Activated CD8-positive, alpha-beta T cell treated with anti-CD3 and anti-CD28 coated beads, Interleukin-2, amount 10 ng/mL, durations not matched to agents 7 days and 5 days (primary cell): Measurements from ENCODE around the gene PCYOX1L. TPM values are rescaled to one million over a fixed set of nuclear protein-coding genes. Genes with fewer than 3 reads are reported as not detected.

Experiments
- ATAC-seq: fragments of 150-1000 bp; cut with Tn5 transposase; one replicate; pipeline ENCODE4 v1.10.0; 2021; ENCODE audit warnings: moderate library complexity
- CTCF ChIA-PET: fragments of 350-600 bp; sonication (Branson Sonifier 250); formaldehyde crosslinking; loops from one replicate; lab custom pipeline; 2021; ENCODE audit warnings: antibody characterized with exemption; lab: Charles Lee
- POLR2A ChIA-PET: fragments of 350-600 bp; sonication (Branson Sonifier 250); formaldehyde crosslinking; loops from one replicate; lab custom pipeline; 2021; ENCODE audit warnings: antibody characterized with exemption; lab: Charles Lee
- DNase-seq: peaks from one replicate; pipeline ENCODE4 v3.0.0-alpha.2; 2020
- H3K27ac Mint-ChIP-seq: one replicate; pipeline ENCODE4 v1.8.0; 2021; ENCODE audit warnings: mild to moderate bottlenecking, mixed read lengths
- H3K27me3 Mint-ChIP-seq: one replicate; pipeline ENCODE4 v1.8.0; 2021; ENCODE audit warnings: low read depth, mixed read lengths
- H3K36me3 Mint-ChIP-seq: one replicate; pipeline ENCODE4 v1.8.0; 2021; ENCODE audit warnings: low read depth, mixed read lengths
- H3K4me1 Mint-ChIP-seq: one replicate; pipeline ENCODE4 v1.8.0; 2021; ENCODE audit warnings: low read depth, mixed read lengths
- H3K4me3 Mint-ChIP-seq: one replicate; pipeline ENCODE4 v1.8.0; 2021; ENCODE audit warnings: mild to moderate bottlenecking, mixed read lengths
- H3K9me3 Mint-ChIP-seq: one replicate; pipeline ENCODE4 v1.8.0; 2022; ENCODE audit warnings: mixed read lengths; ENCODE audit not compliant: insufficient read depth
- total RNA-seq, 2 experiments: library from RNA; stranded (reverse); gene quantifications; one replicate each; pipeline ENCODE4 v1.2.3, GENCODE V29; 2021

PCYOX1L gene
- total RNA-seq, 2 experiments from 2014 or later = 33.9 to 35.0 TPM

DNA sequence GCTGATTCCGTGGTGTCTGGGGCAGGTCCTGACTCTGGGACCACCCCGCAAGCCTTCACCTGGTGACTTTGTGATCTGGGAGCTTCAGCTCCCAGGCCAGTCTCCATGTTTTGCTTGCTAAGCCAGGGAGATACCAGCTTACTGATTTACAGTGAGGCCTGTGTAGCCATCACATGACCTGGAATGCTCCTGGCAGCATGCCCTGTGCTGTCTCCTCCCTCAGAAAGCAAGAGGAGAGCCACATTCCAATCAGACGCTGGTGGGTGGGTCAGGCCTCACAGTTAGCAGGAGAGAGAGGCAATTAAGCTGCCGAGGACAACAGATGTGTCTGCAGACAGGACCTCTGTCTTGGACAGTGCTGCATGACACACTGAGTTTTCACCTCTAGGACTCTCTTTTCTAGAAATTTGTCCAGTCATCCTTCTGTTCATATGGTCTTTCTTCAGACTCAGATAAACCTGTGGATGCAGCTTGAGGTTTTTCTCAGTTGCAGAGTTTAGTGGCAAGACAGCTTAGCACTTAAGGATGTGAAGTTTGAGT, 37.0 kb upstream of the PCYOX1L start:
- DNase-seq (no peak), ATAC-seq (no peak)
- Mint-ChIP-seq H3K27ac (no peak overlapping the region), H3K9me3 (no peaks in the 10 kb centered on the region), H3K4me1 (no peaks in the 10 kb centered on the region), H3K36me3 (no peaks in the 10 kb centered on the region), H3K4me3 (no peak overlapping the region), H3K27me3 (no peaks in the 10 kb centered on the region)
- ChIA-PET CTCF (interaction anchor here (1.3 to 9.1 kb wide), 5 partner anchors 14 to 53 kb away, joined by 4 to 94 read pairs (median 15); partner anchors contain the start of gene GRPEL2), POLR2A (interaction anchor here (1.2 kb wide), 1 partner anchor 26 kb away, joined by 3 read pairs; no protein-coding TSS in a partner anchor)

DNA sequence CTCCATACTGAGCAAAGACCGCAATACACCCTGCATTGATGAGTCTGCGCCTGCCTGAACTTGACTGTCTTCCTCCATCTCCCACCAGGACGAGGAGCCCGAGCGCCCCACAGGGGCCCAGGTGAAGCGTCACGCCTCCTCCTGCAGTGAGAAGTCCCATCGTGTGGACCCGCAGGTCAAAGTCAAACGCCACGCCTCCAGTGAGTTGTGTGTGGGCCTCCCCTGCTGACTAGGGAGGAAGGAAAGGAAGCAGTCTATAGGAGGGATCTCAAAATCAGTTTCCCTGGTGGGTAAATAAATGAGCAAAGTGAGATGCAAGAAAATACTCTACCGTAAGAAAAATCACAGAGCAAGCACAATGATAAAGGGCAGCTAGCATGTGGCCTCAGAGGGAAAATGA, 35.3 kb upstream of the PCYOX1L start:
- Mint-ChIP-seq H3K36me3 (no peaks in the 10 kb centered on the region), H3K27me3 (no peaks in the 10 kb centered on the region), H3K4me3 (no peak overlapping the region), H3K4me1 (no peaks in the 10 kb centered on the region), H3K27ac (no peak overlapping the region), H3K9me3 (peaks cover 4% of the 10 kb centered on the region)
- POLR2A ChIA-PET = no interaction called here
- CTCF ChIA-PET = interaction anchor here (1.6 to 7.5 kb wide), 2 partner anchors 45 to 49 kb away, joined by 6 to 77 read pairs; no protein-coding TSS in a partner anchor
- no peak for DNase-seq
- no peak for ATAC-seq

DNA sequence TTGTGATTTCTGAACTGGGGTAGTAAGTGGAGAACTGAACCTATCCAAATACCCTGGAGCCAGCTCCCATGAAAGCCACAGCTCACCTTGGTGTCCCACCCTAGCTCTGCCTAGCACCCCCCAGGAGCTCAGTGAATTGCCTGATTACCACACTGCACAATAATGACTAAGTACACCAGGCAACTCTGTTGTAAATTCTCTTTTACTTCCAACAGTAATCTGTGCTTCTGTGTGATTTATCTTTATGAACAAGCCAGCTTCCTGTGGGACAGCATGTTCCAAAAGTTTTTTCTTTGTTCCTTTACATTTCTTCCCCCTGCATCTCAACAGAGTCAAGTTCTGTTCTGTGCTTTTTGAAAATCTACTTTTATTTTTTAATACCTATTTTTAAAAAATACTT, 34.6 kb upstream of the PCYOX1L start:
- DNase-seq (no peak), ATAC-seq (no peak)
- ChIA-PET POLR2A (no interaction called here), CTCF (interaction anchor here (1.6 to 7.5 kb wide), 3 partner anchors 44 to 111 kb away, joined by 6 to 77 read pairs (median 8); no protein-coding TSS in a partner anchor)
- Mint-ChIP-seq H3K36me3 (no peaks in the 10 kb centered on the region), H3K4me1 (no peaks in the 10 kb centered on the region), H3K9me3 (peaks cover 4% of the 10 kb centered on the region), H3K27me3 (no peaks in the 10 kb centered on the region), H3K4me3 (no peak overlapping the region), H3K27ac (no peak overlapping the region)

DNA sequence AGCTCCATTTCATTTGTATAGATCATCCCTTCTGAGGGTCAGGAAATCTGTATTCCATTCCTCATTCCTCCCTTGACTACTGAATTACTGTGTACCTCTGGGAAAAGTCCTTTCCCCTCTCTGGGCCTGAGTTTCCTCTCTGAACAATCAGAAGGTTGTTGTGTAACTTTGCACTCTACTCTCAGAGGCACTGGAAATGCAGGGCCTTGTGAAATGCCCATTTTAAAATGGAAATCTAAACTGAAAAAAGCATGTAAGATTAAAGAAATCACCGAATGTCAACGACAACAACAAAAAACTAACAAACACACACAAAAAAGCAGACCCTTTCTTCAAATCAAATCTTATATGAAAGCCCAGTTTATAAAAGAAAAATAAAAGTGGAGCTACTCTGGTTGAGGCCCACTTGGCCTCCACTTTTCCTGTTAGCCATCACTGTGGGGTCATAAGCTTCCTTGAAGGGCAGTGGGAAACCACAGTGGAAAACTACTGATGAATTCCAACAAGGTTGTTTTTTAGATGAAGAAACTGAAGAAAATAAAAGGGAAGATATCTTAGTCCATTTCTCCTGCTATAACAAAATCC, 34.1 kb upstream of the PCYOX1L start:
- DNase-seq (no peak), ATAC-seq (no peak)
- no peaks in the 10 kb centered on the region for H3K36me3 Mint-ChIP-seq
- no peak overlapping the region for H3K4me3 Mint-ChIP-seq
- no peaks in the 10 kb centered on the region for H3K27me3 Mint-ChIP-seq
- ChIA-PET POLR2A (no interaction called here), CTCF (interaction anchor here (0.6 to 7.5 kb wide), 5 partner anchors 17 to 111 kb away, joined by 4 to 77 read pairs (median 8); no protein-coding TSS in a partner anchor)
- no peak overlapping the region for H3K27ac Mint-ChIP-seq
- H3K9me3 Mint-ChIP-seq = peaks cover 4% of the 10 kb centered on the region
- H3K4me1 Mint-ChIP-seq = no peaks in the 10 kb centered on the region

DNA sequence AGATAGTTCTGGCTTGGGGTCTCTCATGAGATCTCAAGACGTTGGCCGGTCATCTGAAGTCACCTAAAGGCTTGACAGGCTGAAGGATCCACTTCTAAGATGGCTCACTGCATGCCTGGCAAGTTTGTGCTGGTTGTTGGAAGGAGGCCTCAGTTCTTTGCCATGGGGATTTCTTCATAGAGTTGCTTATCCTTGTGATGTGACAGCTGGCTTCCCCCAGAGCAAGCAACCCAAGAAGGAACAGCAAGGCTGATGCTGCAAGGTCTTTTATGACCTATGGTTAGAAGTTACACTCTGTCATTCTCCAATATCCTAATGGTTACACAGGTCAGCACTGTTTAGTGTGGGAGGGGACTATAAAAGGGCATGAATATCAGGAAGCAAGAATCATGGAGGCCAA, 33.2 kb upstream of the PCYOX1L start:
- Mint-ChIP-seq H3K4me1 (no peaks in the 10 kb centered on the region), H3K36me3 (no peaks in the 10 kb centered on the region), H3K27ac (no peak overlapping the region), H3K27me3 (no peaks in the 10 kb centered on the region), H3K9me3 (peaks cover 4% of the 10 kb centered on the region), H3K4me3 (no peak overlapping the region)
- ATAC-seq (no peak), DNase-seq (no peak)
- POLR2A ChIA-PET = interaction anchor here (1.2 kb wide), 1 partner anchor 20 kb away, joined by 3 read pairs; no protein-coding TSS in a partner anchor
- CTCF ChIA-PET = interaction anchor here (0.6 to 2.9 kb wide), 5 partner anchors 16 to 110 kb away, joined by 3 to 10 read pairs (median 8); no protein-coding TSS in a partner anchor

DNA sequence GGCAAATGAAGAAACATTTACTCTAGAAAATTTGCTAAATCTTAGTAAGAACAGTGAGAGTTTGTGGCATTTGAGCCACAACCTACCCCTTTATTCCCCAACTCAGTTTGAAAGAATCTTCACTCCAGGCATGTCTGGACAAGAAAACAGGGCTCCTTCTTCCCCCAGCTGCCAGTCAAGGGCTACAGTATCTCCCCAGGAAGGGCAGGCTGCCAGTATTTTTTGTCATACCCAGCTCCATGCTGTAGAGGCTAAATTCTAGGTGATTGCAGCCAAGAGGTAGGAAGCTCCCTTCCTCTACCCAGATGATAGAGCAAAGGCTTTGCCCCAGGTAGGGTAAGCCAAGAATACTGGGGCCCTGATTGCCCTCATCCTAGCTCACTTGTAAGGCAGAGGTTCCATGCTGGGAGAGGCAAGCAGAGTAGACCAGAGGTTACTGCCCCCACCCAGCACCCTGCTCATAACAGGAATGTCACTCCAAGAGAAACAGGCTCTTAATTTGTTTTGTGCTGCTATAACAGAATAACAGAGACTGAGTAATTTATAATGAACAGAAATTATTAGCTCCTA, 32.6 kb upstream of the PCYOX1L start:
- Mint-ChIP-seq H3K4me1 (no peaks in the 10 kb centered on the region), H3K36me3 (no peaks in the 10 kb centered on the region), H3K27me3 (no peaks in the 10 kb centered on the region), H3K4me3 (no peak overlapping the region), H3K27ac (no peak overlapping the region), H3K9me3 (peaks cover 4% of the 10 kb centered on the region)
- POLR2A ChIA-PET = interaction anchor here (1.1 to 1.2 kb wide), 2 partner anchors 11 to 20 kb away, joined by 3 read pairs; no protein-coding TSS in a partner anchor
- DNase-seq = no peak
- no peak for ATAC-seq
- CTCF ChIA-PET = interaction anchor here (1.1 to 2.9 kb wide), 5 partner anchors 16 to 109 kb away, joined by 3 to 10 read pairs (median 8); no protein-coding TSS in a partner anchor

DNA sequence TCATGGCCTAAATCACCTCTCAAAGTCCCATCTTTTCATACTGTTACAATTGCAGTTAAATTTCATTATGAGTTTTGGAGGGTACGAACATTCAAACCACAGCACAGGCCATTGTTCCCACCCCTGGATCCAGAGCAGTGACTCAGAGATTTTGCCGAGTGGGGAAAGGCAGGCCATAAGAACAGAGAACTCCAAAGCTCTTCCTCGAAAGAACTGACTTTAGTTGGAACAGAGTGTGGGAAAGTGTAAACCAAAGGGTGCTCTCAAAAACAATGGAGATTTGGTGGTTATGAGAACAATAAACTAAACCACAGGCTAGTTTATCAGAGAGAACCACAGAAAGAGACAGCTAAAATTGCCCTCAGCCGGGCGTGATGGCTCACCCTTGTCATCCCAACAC, 32.0 kb upstream of the PCYOX1L start:
- Mint-ChIP-seq H3K36me3 (no peaks in the 10 kb centered on the region), H3K4me3 (no peak overlapping the region), H3K27ac (no peak overlapping the region), H3K9me3 (peaks cover 4% of the 10 kb centered on the region), H3K4me1 (no peaks in the 10 kb centered on the region), H3K27me3 (no peaks in the 10 kb centered on the region)
- ChIA-PET CTCF (interaction anchor here (1.1 to 2.9 kb wide), 5 partner anchors 15 to 109 kb away, joined by 3 to 10 read pairs (median 8); no protein-coding TSS in a partner anchor), POLR2A (interaction anchor here (1.1 to 1.2 kb wide), 2 partner anchors 10 to 19 kb away, joined by 3 read pairs; no protein-coding TSS in a partner anchor)
- no peak for ATAC-seq
- no peak for DNase-seq

DNA sequence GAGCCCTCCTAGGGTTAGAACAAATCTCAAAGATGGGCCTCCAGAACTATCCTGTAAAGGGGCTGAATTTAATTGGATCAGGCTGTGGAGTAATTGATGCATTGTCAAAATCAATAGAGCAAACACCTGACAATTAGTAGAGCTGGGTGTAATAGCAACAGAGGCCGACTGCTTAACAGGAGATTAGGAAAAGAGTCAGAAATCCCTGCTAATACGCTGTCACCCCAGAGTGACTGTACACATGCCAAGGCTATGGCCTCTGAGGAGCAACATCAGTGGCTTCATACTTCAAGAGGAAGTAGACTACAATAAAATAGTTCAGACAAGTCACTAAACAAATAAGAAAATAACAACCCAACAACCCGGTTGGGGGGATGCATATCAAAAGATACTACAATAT, 31.2 kb upstream of the PCYOX1L start:
- no peak overlapping the region for H3K27ac Mint-ChIP-seq
- H3K4me1 Mint-ChIP-seq = no peaks in the 10 kb centered on the region
- no peak for DNase-seq
- no peaks in the 10 kb centered on the region for H3K27me3 Mint-ChIP-seq
- POLR2A ChIA-PET = interaction anchor here (1.1 kb wide), 1 partner anchor 9 kb away, joined by 3 read pairs; no protein-coding TSS in a partner anchor
- CTCF ChIA-PET = interaction anchor here (0.6 to 2.8 kb wide), 7 partner anchors 10 to 45 kb away, joined by 3 to 10 read pairs (median 3); partner anchors contain the start of gene GRPEL2
- H3K4me3 Mint-ChIP-seq = no peak overlapping the region
- H3K9me3 Mint-ChIP-seq = peaks cover 4% of the 10 kb centered on the region
- ATAC-seq = no peak
- no peaks in the 10 kb centered on the region for H3K36me3 Mint-ChIP-seq

DNA sequence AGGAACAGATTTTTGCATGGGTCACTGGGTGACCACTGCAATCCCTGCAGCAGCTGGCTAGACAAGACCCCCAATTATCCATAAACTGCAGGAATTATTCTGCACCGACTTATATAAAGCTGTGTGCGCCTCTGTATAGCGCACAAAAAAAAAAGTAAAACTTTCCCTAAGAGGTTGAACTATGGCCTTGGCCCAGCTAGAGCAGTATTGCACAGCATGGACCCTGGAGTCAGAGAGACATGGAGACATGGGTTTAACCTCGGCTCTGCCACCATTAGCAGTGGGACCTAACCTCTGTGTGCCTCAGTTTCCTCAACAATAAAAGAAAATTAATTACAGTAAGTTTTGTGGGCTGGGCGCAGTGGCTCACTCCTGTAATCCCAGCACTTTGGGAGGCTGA, 29.7 kb upstream of the PCYOX1L start:
- Mint-ChIP-seq H3K4me1 (no peaks in the 10 kb centered on the region), H3K36me3 (no peaks in the 10 kb centered on the region), H3K27me3 (no peaks in the 10 kb centered on the region), H3K9me3 (peaks cover 4% of the 10 kb centered on the region), H3K27ac (no peak overlapping the region), H3K4me3 (no peak overlapping the region)
- ChIA-PET CTCF (interaction anchor here (1.3 to 1.8 kb wide), 2 partner anchors 12 to 43 kb away, joined by 4 to 10 read pairs; no protein-coding TSS in a partner anchor), POLR2A (no interaction called here)
- DNase-seq (no peak), ATAC-seq (no peak)

DNA sequence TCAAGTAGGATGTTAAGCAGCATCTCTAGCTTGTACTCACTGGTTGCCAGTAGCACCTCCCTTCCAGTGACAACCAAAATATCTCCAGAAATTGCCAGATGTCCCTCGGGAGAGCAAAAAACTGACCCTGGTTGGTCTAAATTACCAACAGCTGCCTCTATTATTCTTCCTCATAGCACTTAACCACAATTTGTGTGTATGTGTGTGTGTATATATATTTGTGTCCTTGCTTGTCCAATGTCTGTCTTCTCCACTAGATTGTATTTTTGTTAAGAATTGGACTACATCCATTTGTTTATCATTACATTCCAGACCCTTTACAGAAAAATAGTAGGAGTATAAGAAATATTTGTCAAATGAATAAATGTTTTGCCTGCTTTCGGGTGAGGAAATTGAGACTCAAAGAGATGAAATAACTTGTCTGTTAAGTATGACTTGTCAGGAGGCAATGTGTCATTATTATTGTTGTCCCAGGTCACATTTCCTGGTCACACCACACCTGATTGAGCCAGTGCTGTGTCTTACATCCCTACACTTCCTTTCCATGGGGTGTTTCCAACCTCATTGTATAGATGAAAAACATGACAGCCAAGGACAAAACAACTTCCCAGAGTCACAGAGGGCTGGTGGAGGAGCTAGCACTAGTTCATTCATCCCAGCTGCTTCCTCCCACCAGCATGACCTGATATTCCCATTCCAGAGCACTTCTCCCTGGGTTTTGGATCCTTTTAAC, 24.0 kb upstream of the PCYOX1L start:
- POLR2A ChIA-PET = no interaction called here
- H3K4me3 Mint-ChIP-seq = no peak overlapping the region
- H3K4me1 Mint-ChIP-seq = no peaks in the 10 kb centered on the region
- no peaks in the 10 kb centered on the region for H3K9me3 Mint-ChIP-seq
- CTCF ChIA-PET = interaction anchor here (0.9 to 4.7 kb wide), 5 partner anchors 11 to 231 kb away, joined by 3 to 20 read pairs (median 4); partner anchors contain the start of gene GRPEL2
- ATAC-seq (no peak), DNase-seq (no peak)
- H3K27me3 Mint-ChIP-seq = peaks cover 4% of the 10 kb centered on the region
- no peaks in the 10 kb centered on the region for H3K36me3 Mint-ChIP-seq
- no peak overlapping the region for H3K27ac Mint-ChIP-seq

DNA sequence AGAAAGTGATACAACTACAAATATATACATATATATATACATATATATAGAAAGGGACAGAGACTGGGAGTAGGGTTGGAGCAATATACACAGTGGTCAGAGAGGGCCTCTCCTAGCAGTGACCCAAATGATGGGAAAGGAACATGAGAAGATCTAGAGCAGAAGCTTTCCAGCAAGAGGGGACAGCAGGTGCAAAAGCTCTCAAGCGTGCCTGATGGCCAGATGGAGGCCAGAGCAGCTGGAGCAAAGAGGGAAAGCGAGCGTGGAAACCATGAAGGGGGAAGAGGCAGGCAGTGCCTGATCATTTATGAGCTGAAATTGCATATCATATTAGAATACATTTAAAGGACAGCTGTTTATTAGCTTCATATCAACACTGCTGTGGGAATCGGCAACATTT, 20.1 kb upstream of the PCYOX1L start:
- Mint-ChIP-seq H3K27me3 (peaks cover 8% of the 10 kb centered on the region), H3K27ac (no peak overlapping the region), H3K9me3 (no peaks in the 10 kb centered on the region), H3K36me3 (no peaks in the 10 kb centered on the region), H3K4me3 (no peak overlapping the region), H3K4me1 (no peaks in the 10 kb centered on the region)
- ChIA-PET CTCF (no interaction called here), POLR2A (no interaction called here)
- DNase-seq = no peak
- no peak for ATAC-seq
